ENCODE results near the gene MUC5AC. TPM values are rescaled to one million over a fixed set of nuclear protein-coding genes. Genes with fewer than 3 reads are reported as not detected.

MUC5AC gene
- polyA plus RNA-seq, 4 donors: 0.01 to 0.18 (median 0.02) TPM; not detected in 1

GRCh38 chr11:1194231-1194976, 36.7 kb downstream of the MUC5AC start:
- DNase-seq (ENCODE audit: low read depth in 4 of 4, low spot score in 3 of 4): no peak

- DNase-seq (ENCODE audit: low read depth in 4 of 4, low spot score in 3 of 4): no peak
These were observed 37.4 kb downstream of the MUC5AC start for GRCh38 chr11:1194977-1195681.

- DNase-seq (ENCODE audit: low read depth in 4 of 4, low spot score in 3 of 4): no peak
These were observed 38.1 kb downstream of the MUC5AC start for GRCh38 chr11:1195682-1196515.

- no peak for DNase-seq (ENCODE audit: low read depth in 4 of 4, low spot score in 3 of 4)
These were observed 39.0 kb downstream of the MUC5AC start for GRCh38 chr11:1196516-1197391.

- no peak for DNase-seq (ENCODE audit: low read depth in 4 of 4, low spot score in 3 of 4)
These were observed 39.7 kb downstream of the MUC5AC start for GRCh38 chr11:1197431-1197885.

GRCh38 chr11:1197886-1198560, 40.3 kb downstream of the MUC5AC start:
- DNase-seq (ENCODE audit: low read depth in 4 of 4, low spot score in 3 of 4): no peak

- DNase-seq (ENCODE audit: low read depth in 4 of 4, low spot score in 3 of 4): no peak
These were observed 40.9 kb downstream of the MUC5AC start for GRCh38 chr11:1198561-1199240.

- no peak for DNase-seq (ENCODE audit: low read depth in 4 of 4, low spot score in 3 of 4)
These were observed 41.5 kb downstream of the MUC5AC start for GRCh38 chr11:1199241-1199750.

GRCh38 chr11:1199751-1200610, 42.2 kb downstream of the MUC5AC start:
- DNase-seq (ENCODE audit: low read depth in 4 of 4, low spot score in 3 of 4): no peak

- DNase-seq (ENCODE audit: low read depth in 4 of 4, low spot score in 3 of 4): no peak
These were observed 42.9 kb downstream of the MUC5AC start for GRCh38 chr11:1200611-1201191.

- DNase-seq (ENCODE audit: low read depth in 4 of 4, low spot score in 3 of 4): no peak
These were observed 43.8 kb downstream of the MUC5AC start for GRCh38 chr11:1201395-1202153.

GRCh38 chr11:1202154-1202775, 44.5 kb downstream of the MUC5AC start:
- no peak for DNase-seq (ENCODE audit: low read depth in 4 of 4, low spot score in 3 of 4)

- DNase-seq (ENCODE audit: low read depth in 4 of 4, low spot score in 3 of 4): peak; percentile 10 to 21 (median 17)
These were observed 45.2 kb downstream of the MUC5AC start for GRCh38 chr11:1202776-1203504.

- no peak for DNase-seq (ENCODE audit: low read depth in 4 of 4, low spot score in 3 of 4)
These were observed 45.9 kb downstream of the MUC5AC start for GRCh38 chr11:1203505-1204271.
